ENCODE results near the gene PRDX6. TPM values are rescaled to one million over a fixed set of nuclear protein-coding genes. Genes with fewer than 3 reads are reported as not detected.

PRDX6 gene
- total and polyA plus RNA-seq, 10 of the 15 experiments (the other 5 are each of a cell fraction or from before 2014, with no cell fraction given): 70.7 to 230 (median 138) TPM

- SMC1A ChIA-PET (ENCODE audit: uncharacterized antibody, unreplicated experiment): interaction anchor here (1.1 to 1.6 kb wide), 3 partner anchors 30 to 58 kb away, joined by 3 to 4 read pairs (median 4); no protein-coding TSS in a partner anchor
- peak overlapping the region; percentile 70 for H3K9ac ChIP-seq (ENCODE audit: control insufficient read depth, insufficient read depth, low read length)
- peak overlapping the region; percentile 78 for H3K4me3 ChIP-seq
- H3K36me3 ChIP-seq (ENCODE audit: control insufficient read depth in 2 of 2, insufficient read depth in 2 of 2, low read length in 1 of 2): peaks cover 0 to 3% of the 10 kb centered on the region in 2 experiments; a peak in 1 of 4 replicates
- FAIRE-seq: no peak
- TF ChIP-seq RCOR1 (conservative IDR thresholded peaks at IDR 0.05; ENCODE audit: low read depth, low read length) (no peak), ESRRA (IDR thresholded peaks at IDR 0.05; ENCODE audit: low read length) (no peak), ZNF592 (IDR thresholded peaks at IDR 0.05) (no peak), MYC (IDR thresholded peaks at IDR 0.05; ENCODE audit: insufficient read depth, insufficient read length, insufficient replicate concordance, low read length, severe bottlenecking) (no peak), MXI1 (IDR thresholded peaks at IDR 0.05; ENCODE audit: low read depth, low read length) (no peak), TCF12 (IDR thresholded peaks at IDR 0.05; ENCODE audit: low read depth, low read length) (no peak), TCF3 (IDR thresholded peaks at IDR 0.05; ENCODE audit: borderline replicate concordance, insufficient read depth, low read depth, low read length) (no peak), ZBTB33 (IDR thresholded peaks at IDR 0.05) (no peak), NR2F1 (conservative IDR thresholded peaks at IDR 0.05) (no peak), ATF3 (IDR thresholded peaks at IDR 0.05; ENCODE audit: borderline replicate concordance, extremely low read depth, low read depth, low read length) (no peak), ZNF217 (IDR thresholded peaks at IDR 0.05) (no peak)
- peak overlapping the region; percentile 98 for H3K4me2 ChIP-seq (ENCODE audit: control insufficient read depth, insufficient read depth)
- no TSS peak for BruUV-seq (replicated peaks)
- DNase-seq (ENCODE audit: low read depth, low spot score): no peak
- no peak for ATAC-seq
- RAD21 ChIA-PET (ENCODE audit: unreplicated experiment): interaction anchor here (1.1 to 3.4 kb wide), 5 partner anchors 31 to 392 kb away, joined by 3 to 15 read pairs (median 4); partner anchors contain the start of genes GAS5 and ZBTB37
- 11% methylated on average over 5 of the region's 5 CpGs for WGBS (ENCODE audit: insufficient coverage, insufficient replicate concordance, low lambda C conversion rate, missing lambda C conversion rate)
- no peaks in the 10 kb centered on the region for H4K20me1 ChIP-seq (ENCODE audit: control insufficient read depth, insufficient read depth)
- in situ Hi-C loops (cut with MboI) (no loop called here), intact Hi-C loops (cut with micrococcal nuclease; ENCODE audit: unreplicated experiment) (loop anchor here (2.0 kb wide), 1 partner anchor 45 kb away; no protein-coding TSS in a partner anchor)
- H2AFZ ChIP-seq (ENCODE audit: control insufficient read depth, low read depth, low read length): peak overlapping the region; percentile 97
- H3K27ac ChIP-seq (ENCODE audit: control insufficient read depth, insufficient read depth): peak overlapping the region; percentile 86
- CTCF ChIA-PET: interaction anchor here (0.8 to 1.9 kb wide), 9 partner anchors 23 to 730 kb away, joined by 3 to 7 read pairs (median 4); no protein-coding TSS in a partner anchor
- POLR2A ChIA-PET: interaction anchor here (0.6 to 1.0 kb wide), 2 partner anchors 54 to 58 kb away, joined by 3 to 4 read pairs; no protein-coding TSS in a partner anchor
- no peaks in the 10 kb centered on the region for H3K27me3 ChIP-seq (replicated peaks in 1 of 2; ENCODE audit: control insufficient read depth in 2 of 2, insufficient read depth in 2 of 2, low read length in 1 of 2)
- peaks cover 6% of the 10 kb centered on the region; the same call in 2 of the 3 replicates for H3K9me3 ChIP-seq (replicated peaks; ENCODE audit: control insufficient read depth, insufficient read depth, low read length)
- H3K79me2 ChIP-seq (ENCODE audit: control insufficient read depth, insufficient read depth, low read length): peaks cover 41% of the 10 kb centered on the region
- H3K4me1 ChIP-seq (ENCODE audit: control insufficient read depth, insufficient read depth, low read length): peaks cover 8% of the 10 kb centered on the region
These were observed 1.5 kb upstream of the PRDX6 start for GRCh38 chr1:173475564-173476196.
